Thymus (tissue), 14 donors: Measurements from ENCODE around the gene AXL. TPM values are rescaled to one million over a fixed set of nuclear protein-coding genes. Genes with fewer than 3 reads are reported as not detected.
A peak's percentile ranks its signal among the peaks of the same experiment; 100 is the strongest.
"Not testable (repeated sequence)": the region's sequence is repeated elsewhere in the genome, so short reads cannot be mapped to it uniquely, and the experiment has no call there.

Experiments
- DNase-seq, 9 donors: peaks; one replicate each; pipeline ENCODE4 v3.0.0-alpha.2; 2013; ENCODE audit warnings: low spot score in 9 of 9, low read depth in 6 of 9, missing footprints in 1 of 9
- H3K27ac ChIP-seq, 2 donors: one replicate each; pipeline ENCODE4 v1.5.1; 2013; ENCODE audit warnings: control low read depth in 1 of 2, low read depth in 1 of 2, low read length in 1 of 2, mild to moderate bottlenecking in 1 of 2, moderate library complexity in 1 of 2
- H3K27me3 ChIP-seq, 2 donors: one replicate each; pipeline ENCODE4 v1.5.1; 2013; ENCODE audit warnings: low read length in 1 of 2; ENCODE audit not compliant: control insufficient read depth in 2 of 2, insufficient read depth in 1 of 2
- H3K36me3 ChIP-seq, 2 donors: one replicate each; pipeline ENCODE4 v1.5.1; 2013; ENCODE audit warnings: low read length in 1 of 2, mild to moderate bottlenecking in 1 of 2, moderate library complexity in 1 of 2; ENCODE audit not compliant: control insufficient read depth in 2 of 2, insufficient read depth in 2 of 2
- H3K4me1 ChIP-seq, 2 donors: one replicate each; pipeline ENCODE4 v1.5.1; 2013; ENCODE audit warnings: low read length in 2 of 2; ENCODE audit not compliant: control insufficient read depth in 2 of 2, insufficient read depth in 2 of 2
- H3K4me3 ChIP-seq, 2 donors: one replicate each; pipeline ENCODE4 v1.5.1; 2013; ENCODE audit warnings: low read length in 2 of 2, control low read depth in 1 of 2, mild to moderate bottlenecking in 1 of 2
- H3K9me3 ChIP-seq, 2 donors: one replicate each; pipeline ENCODE4 v1.5.1; 2013; ENCODE audit warnings: low read length in 1 of 2, mild to moderate bottlenecking in 1 of 2; ENCODE audit not compliant: control insufficient read depth in 2 of 2, insufficient read depth in 1 of 2
- WGBS: extraction: QIAGEN DNeasy Blood & Tissue Kit; methylation state at CpG from one replicate; pipeline ENCODE4 v1.1.7; 2013; 5-methylcytosine and 5-hydroxymethylcytosine counted together
- long read RNA-seq, 10 donors: transcript quantifications; one replicate each; lab custom pipeline, GENCODE V29; 2026
- polyA plus RNA-seq: library from polyadenylated mRNA; stranded (reverse); fragments of 200-250 nt; gene quantifications from one replicate; pipeline ENCODE4 v1.2.3, GENCODE V29; 2013
- total RNA-seq: library from RNA; stranded (reverse); fragments of 120-200 nt; gene quantifications from one replicate; pipeline ENCODE4 v1.2.4, GENCODE V29; 2013
- donor health status: healthy.

Gene AXL
- total RNA-seq (11.9 TPM), polyA plus RNA-seq (9.5 TPM)
- long read RNA-seq, donor 1, result 0 reads
- long read RNA-seq, donor 2, full-length matches to known transcripts, result 2 of 2 reads
- long read RNA-seq, donor 2, partial matches to known transcripts, result 0 of 2 reads
- long read RNA-seq, donor 2, other reads (novel, unspliced or antisense), result 0 of 2 reads
- long read RNA-seq, donor 3, result 0 reads
- long read RNA-seq, donor 4, partial matches to known transcripts, result 5 of 5 reads
- long read RNA-seq, donor 4, other reads (novel, unspliced or antisense), result 0 of 5 reads
- long read RNA-seq, donor 5, result 0 reads
- long read RNA-seq, donor 6, full-length matches to known transcripts, result 2 of 2 reads
- long read RNA-seq, donor 6, partial matches to known transcripts, result 0 of 2 reads
- long read RNA-seq, donor 6, other reads (novel, unspliced or antisense), result 0 of 2 reads
- long read RNA-seq, donor 7, result 0 reads
- long read RNA-seq, donor 8, result 0 reads
- long read RNA-seq, donor 9, full-length matches to known transcripts, result 2 of 2 reads
- long read RNA-seq, donor 9, partial matches to known transcripts, result 0 of 2 reads
- long read RNA-seq, donor 9, other reads (novel, unspliced or antisense), result 0 of 2 reads
- long read RNA-seq, donor 10, full-length matches to known transcripts, result 1 of 1 reads
- long read RNA-seq, donor 10, partial matches to known transcripts, result 0 of 1 reads
- long read RNA-seq, donor 10, other reads (novel, unspliced or antisense), result 0 of 1 reads

DNA sequence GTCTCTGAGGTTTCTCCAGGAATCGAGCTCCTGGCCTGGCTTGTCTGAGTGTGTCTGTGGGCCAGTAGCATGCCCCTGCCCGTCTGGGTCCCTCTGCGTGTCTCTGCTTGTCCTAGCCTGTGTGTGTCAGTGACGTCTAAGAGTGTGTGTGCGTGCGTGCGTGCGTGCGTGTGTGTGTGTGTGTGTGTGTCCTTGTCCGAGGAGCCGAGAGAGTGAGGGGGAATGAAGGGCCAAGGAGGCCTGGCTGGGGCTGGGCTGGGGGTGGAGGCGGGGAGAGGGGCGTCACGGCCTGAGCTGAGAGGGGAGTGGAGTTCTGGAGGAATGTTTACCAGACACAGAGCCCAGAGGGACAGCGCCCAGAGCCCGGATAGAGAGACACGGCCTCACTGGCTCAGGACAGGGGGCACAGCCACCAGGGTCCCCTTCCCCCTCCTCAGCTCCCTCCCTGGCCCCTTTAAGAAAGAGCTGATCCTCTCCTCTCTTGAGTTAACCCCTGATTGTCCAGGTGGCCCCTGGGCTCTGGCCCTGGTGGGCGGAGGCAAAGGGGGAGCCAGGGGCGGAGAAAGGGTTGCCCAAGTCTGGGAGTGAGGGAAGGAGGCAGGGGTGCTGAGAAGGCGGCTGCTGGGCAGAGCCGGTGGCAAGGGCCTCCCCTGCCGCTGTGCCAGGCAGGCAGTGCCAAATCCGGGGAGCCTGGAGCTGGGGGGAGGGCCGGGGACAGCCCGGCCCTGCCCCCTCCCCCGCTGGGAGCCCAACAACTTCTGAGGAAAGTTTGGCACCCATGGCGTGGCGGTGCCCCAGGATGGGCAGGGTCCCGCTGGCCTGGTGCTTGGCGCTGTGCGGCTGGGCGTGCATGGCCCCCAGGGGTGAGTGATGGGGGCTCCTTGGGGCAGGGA is at the start of gene AXL:
Gene AXL (plus strand): TSS at position 609 of the 893 bp plus-strand sequence. CDS start 170 bp downstream, at position 779.
- DNase-seq, result peak in 2 of 9 donors; percentile 10 to 21
- Histone ChIP-seq H3K27ac (peak within 1 kb of the TSS; percentile 26 to 58), H3K4me1 (no peaks in the 10 kb centered on the region), H3K27me3 (peaks cover 6 to 59% of the 10 kb centered on the region in 2 donors), H3K36me3 (no peaks in the 10 kb centered on the region), H3K4me3 (peak within 1 kb of the TSS; percentile 13 to 18), H3K9me3 (no peaks in the 10 kb centered on the region)
- 32% methylated on average over 32 of the region's 32 CpGs for WGBS

DNA sequence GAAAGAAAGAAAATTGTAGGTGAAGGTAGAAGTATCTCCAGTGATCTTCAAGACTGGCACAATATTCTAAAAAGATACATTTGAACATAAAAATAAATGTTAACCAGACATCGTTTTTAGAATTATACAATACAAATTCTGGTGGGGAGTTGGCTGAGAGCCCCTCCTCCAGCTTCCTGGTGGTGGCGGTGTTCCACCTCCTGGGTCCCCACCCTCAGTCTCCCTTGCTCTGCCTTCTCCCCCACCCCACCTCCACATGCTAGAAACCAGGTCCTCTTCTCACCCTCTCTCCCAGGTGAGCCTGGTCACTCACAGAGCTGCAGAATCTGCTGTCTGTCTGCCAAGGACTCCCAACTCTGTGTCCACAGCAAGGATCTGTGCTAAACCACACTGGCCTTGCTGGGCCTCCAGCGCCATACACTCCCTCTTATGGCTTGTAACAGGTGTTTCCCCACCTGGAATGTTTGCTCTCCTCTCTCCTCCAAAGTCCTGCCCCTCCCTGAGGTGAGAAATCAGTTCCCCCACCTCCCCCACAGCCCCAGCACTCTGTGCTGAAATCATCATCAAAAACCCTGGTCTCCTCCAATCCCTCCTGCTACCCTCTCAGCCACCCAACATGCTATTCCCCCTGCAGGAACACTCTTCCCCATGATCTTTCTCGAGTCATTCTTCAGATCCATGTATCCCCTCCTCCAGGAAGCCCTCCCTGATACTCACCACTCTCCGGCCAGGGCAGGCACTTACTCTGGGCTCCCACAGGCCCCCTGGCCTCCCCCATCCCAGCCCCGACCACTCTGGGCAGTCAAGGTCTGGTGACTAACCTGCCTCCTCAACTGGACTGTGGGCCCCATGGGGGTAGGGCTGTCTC is 46.5 kb upstream of the AXL start:
- no peak overlapping the region for H3K4me3 ChIP-seq
- H3K27me3 ChIP-seq, result no peaks in the 10 kb centered on the region
- H3K27ac ChIP-seq, result no peak overlapping the region
- 81% methylated on average over 6 of the region's 6 CpGs for WGBS
- no peaks in the 10 kb centered on the region for H3K36me3 ChIP-seq
- DNase-seq, result no peak
- H3K9me3 ChIP-seq, result no peaks in the 10 kb centered on the region
- H3K4me1 ChIP-seq, result peaks cover 3 to 10% of the 10 kb centered on the region in 2 donors

DNA sequence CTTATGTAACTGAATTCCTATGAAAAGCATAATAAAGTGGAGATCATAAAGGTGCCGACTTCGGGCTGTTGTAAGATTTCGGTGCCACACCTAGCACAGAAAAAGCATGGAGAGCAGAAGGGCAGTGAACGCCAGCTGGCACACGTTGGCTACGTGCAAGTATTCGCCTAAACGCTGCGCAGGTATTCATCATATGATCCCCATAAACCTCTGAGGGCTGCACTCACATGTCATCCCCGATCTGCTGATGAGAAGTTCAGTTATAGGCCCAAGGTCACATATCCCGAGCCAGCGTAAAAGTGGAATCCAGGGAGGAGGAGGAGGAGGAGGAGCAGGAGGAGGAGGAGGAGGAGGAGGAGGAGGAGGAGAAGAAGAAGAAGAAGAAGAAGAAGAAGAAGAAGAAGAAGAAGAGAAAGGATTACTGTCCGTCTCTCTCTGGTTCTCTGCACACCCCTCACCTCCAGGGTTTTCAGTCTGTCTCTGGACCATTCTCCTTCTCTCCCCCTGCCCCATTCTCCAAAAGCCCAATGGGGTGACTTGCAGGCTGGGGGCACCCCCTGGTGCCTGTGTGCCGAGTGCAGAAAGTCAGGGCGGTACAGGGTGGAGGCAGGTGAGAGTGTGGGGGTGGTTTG is 44.6 kb upstream of the AXL start:
- Histone ChIP-seq H3K27ac (no peak overlapping the region), H3K4me3 (no peak overlapping the region), H3K27me3 (no peaks in the 10 kb centered on the region), H3K4me1 (peaks cover 3 to 10% of the 10 kb centered on the region in 2 donors), H3K9me3 (no peaks in the 10 kb centered on the region), H3K36me3 (no peaks in the 10 kb centered on the region)
- DNase-seq, result no peak
- 97% methylated on average over 15 of the region's 15 CpGs for WGBS

DNA sequence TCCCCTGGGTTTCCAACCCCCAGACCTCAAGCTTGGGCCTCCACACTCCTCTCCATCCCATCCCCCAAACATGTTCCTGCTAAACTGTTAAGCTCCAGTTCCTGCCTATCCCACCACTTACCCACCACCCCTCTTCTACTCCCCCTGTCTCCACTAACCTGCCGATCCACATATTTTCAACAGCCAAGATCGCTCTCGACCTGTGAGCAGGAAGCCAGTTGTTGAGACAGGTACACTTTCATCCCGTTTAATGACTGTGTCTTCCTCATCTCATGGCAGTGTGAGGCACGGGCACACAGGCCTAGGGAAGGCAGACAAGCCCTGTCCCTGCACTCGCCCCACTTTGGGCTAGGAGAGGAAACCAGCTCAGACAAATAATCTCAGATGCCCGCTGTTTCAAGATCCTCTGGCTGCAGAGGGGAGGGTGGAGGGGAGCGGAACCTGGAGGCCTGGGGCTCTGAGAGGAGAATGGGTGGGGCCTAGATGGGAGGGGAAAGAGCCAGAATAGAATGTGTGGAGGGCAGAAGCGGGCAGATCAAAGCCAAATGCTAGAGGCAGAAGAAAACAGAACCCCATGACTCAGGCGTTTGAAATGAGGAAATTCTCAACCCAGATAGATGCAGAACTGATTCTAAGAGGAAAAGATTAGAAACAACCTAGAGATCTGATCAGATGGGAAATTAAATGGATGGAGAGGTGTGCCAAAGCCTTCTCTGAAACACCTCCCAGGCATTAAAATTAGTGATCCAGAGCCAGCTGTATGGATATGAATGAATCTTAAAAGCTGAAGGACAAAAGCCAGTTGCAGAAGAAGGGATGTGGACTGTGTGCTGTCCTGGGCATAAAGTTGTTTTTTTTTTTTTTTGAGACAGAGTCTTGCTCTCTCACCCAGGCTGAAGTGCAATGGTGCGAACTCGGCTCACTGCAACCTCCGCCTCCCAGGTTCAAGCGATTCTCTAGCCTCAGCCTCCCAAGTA is 42.9 kb upstream of the AXL start:
- 21% methylated on average over 14 of the region's 14 CpGs for WGBS
- Histone ChIP-seq H3K36me3 (no peaks in the 10 kb centered on the region), H3K9me3 (no peaks in the 10 kb centered on the region), H3K4me3 (no peak overlapping the region), H3K27ac (peak overlapping the region; percentile 17 to 53), H3K4me1 (peaks cover 3 to 10% of the 10 kb centered on the region in 2 donors), H3K27me3 (no peaks in the 10 kb centered on the region)
- peak in 7 of 9 donors; percentile 6 to 75 (median 33) for DNase-seq

DNA sequence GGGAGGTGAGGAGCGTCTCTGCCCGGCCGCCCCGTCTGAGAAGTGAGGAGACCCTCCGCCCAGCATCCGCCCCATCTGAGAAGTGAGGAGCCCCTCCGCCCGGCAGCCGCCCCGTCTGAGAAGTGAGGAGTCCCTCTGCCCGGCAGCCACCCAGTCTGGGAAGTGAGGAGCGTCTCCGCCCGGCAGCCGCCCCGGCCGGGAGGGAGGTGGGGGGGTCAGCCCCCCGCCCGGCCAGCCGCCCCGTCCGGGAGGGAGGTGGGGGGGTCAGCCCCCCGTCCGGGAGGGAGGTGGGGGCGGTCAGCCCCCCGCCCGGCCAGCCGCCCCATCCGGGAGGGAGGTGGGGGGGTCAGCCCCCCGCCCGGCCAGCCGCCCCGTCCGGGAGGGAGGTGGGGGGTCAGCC is 38.9 kb upstream of the AXL start:
- H3K36me3 ChIP-seq, H3K27me3 ChIP-seq, DNase-seq, H3K4me3 ChIP-seq, H3K9me3 ChIP-seq, H3K27ac ChIP-seq: not testable (repeated sequence)
- peaks cover 3 to 10% of the 10 kb centered on the region in 2 donors for H3K4me1 ChIP-seq
- WGBS, result 96% methylated on average over 33 of the region's 34 CpGs

DNA sequence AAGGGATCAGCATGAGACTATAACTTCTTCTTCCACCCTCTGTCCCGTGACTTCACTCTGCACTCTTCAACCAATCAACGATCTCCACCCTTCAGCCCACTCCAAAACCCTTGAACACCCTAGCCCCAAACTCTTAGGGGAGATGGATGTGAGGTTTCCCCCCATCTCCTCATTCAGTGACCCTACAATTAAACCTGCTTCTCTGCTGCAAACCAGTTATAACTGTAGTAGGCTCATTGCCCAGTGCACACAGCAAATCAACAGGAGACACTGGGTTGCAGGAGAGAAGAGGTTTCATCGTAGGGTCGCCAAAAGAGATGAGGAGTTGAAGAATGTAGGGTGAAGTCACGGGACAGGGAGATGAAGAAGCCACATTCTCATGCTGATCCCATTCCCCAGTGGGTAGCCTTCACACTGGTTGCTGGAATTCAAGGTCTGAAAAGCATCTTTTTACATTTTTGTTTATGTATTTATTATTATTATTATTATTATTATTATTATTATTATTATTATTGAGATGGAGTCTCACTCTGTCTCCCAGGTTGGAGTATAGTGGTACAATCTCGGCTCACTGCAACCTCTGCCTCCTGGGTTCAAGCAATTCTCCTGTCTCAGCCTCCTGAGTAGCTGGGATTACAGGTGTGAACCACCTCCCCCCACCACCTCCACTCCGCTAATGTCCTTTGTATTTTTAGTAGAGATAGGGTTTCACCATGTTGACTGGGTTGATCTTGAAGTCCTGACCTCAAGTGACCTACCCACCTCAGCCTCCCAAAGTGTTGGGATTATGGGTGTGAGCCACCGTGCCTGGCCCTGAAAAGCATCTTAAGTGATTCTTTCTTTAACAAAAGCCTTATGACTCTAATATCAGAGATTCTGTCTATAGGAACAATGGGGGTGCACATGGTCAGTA is 31.8 kb upstream of the AXL start:
- Histone ChIP-seq H3K4me1 (no peaks in the 10 kb centered on the region), H3K27ac (no peak overlapping the region), H3K36me3 (no peaks in the 10 kb centered on the region), H3K4me3 (no peak overlapping the region), H3K27me3 (peaks cover 3 to 8% of the 10 kb centered on the region in 2 donors), H3K9me3 (no peaks in the 10 kb centered on the region)
- WGBS, result 92% methylated on average over 8 of the region's 8 CpGs
- DNase-seq, result no peak

DNA sequence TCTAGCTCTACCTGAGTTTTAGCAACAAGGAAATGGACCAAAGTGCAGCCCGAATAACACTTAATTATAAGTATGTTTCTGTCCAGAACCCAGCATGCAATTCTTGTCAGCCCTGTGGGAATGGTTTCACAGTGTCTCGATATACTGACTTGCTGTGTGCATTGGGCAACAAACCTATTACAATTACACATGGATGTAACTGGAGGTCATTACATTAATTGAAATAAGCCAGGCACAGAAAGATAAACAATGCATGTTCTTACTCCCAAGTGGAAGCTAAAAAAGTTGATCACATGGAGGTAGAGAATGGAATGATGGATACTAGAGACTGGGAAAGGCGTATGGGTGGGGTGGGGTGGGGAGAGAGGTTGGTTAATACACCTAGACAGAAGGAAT is 31.1 kb upstream of the AXL start:
- H3K4me1 ChIP-seq, result peaks cover 0 to 2% of the 10 kb centered on the region in 2 donors
- 93% methylated on average over 3 of the region's 3 CpGs for WGBS
- peaks cover 9 to 14% of the 10 kb centered on the region in 2 donors for H3K27me3 ChIP-seq
- no peak for DNase-seq
- H3K36me3 ChIP-seq, result no peaks in the 10 kb centered on the region
- H3K4me3 ChIP-seq, result no peak overlapping the region
- H3K27ac ChIP-seq, result no peak overlapping the region
- no peaks in the 10 kb centered on the region for H3K9me3 ChIP-seq
